ENCODE measurements around the gene RFC4. TPM values are rescaled to one million over a fixed set of nuclear protein-coding genes. Genes with fewer than 3 reads are reported as not detected.

RFC4 gene
- total and polyA plus RNA-seq, 2 experiments from 2014 or later = 73.3 to 107 TPM

GRCh38 chr3:186841620-186842019 lies 35.3 kb upstream of the RFC4 start:
- Histone ChIP-seq H3K36me3 (ENCODE audit: insufficient read depth) (no peaks in the 10 kb centered on the region), H3K9me2 (ENCODE audit: insufficient read depth) (no peaks in the 10 kb centered on the region), H4K20me1 (replicated peaks; ENCODE audit: insufficient read depth) (no peaks in the 10 kb centered on the region), H3K79me2 (replicated peaks; ENCODE audit: insufficient read depth) (no peaks in the 10 kb centered on the region), H3F3A (replicated peaks; ENCODE audit: low read depth) (0 out of 2 replicates have a peak, but pooled peaks cover 3% of the 10 kb centered on the region), H3K27me3 (ENCODE audit: insufficient read depth) (no peaks in the 10 kb centered on the region), H3K4me1 (ENCODE audit: insufficient read depth) (no peaks in the 10 kb centered on the region), H3K4me3 (no peak overlapping the region), H2AFZ (no peak overlapping the region; the same call in 1 of the 2 replicates), H3K27ac (ENCODE audit: low read depth) (no peak overlapping the region), H3K4me2 (no peak overlapping the region)
- ATAC-seq = no peak
- H3K27me3 Mint-ChIP-seq (ENCODE audit: insufficient read depth, low read depth, poor library complexity) = peaks cover 3% of the 10 kb centered on the region
- no peaks in the 10 kb centered on the region for H3K9me3 Mint-ChIP-seq
- no peak overlapping the region for H3K27ac Mint-ChIP-seq
- no peak for DNase-seq (ENCODE audit: low spot score)
- TF ChIP-seq EZH2 (IDR thresholded peaks at IDR 0.05; ENCODE audit: low read depth, unreplicated experiment) (no peak), ETS1 (IDR thresholded peaks at IDR 0.05) (no peak), STAT1 (IDR thresholded peaks at IDR 0.05; ENCODE audit: unreplicated experiment) (no peak), JUNB (IDR thresholded peaks at IDR 0.05; ENCODE audit: unreplicated experiment) (no peak), CTCF (conservative IDR thresholded peaks at IDR 0.05; ENCODE audit: low read depth in 2 of 2) (no peak)
- H3K4me1 Mint-ChIP-seq = no peaks in the 10 kb centered on the region
- no peaks in the 10 kb centered on the region for H3K36me3 Mint-ChIP-seq (ENCODE audit: low read depth)
- H3K4me3 Mint-ChIP-seq = no peak overlapping the region

- Histone ChIP-seq H3K9me2 (ENCODE audit: insufficient read depth) (no peaks in the 10 kb centered on the region), H3K4me1 (ENCODE audit: insufficient read depth) (no peaks in the 10 kb centered on the region), H3K4me2 (no peak overlapping the region), H2AFZ (no peak overlapping the region), H3K79me2 (replicated peaks; ENCODE audit: insufficient read depth) (no peaks in the 10 kb centered on the region), H3K36me3 (ENCODE audit: insufficient read depth) (no peaks in the 10 kb centered on the region), H4K20me1 (replicated peaks; ENCODE audit: insufficient read depth) (no peaks in the 10 kb centered on the region), H3F3A (replicated peaks; ENCODE audit: low read depth) (0 out of 2 replicates have a peak, but pooled peaks cover 3% of the 10 kb centered on the region), H3K27me3 (ENCODE audit: insufficient read depth) (no peaks in the 10 kb centered on the region), H3K27ac (ENCODE audit: low read depth) (no peak overlapping the region), H3K4me3 (no peak overlapping the region)
- no peak overlapping the region for H3K4me3 Mint-ChIP-seq
- H3K27me3 Mint-ChIP-seq (ENCODE audit: insufficient read depth, low read depth, poor library complexity) = peaks cover 3% of the 10 kb centered on the region
- ATAC-seq = no peak
- no peaks in the 10 kb centered on the region for H3K9me3 Mint-ChIP-seq
- no peaks in the 10 kb centered on the region for H3K36me3 Mint-ChIP-seq (ENCODE audit: low read depth)
- no peak overlapping the region for H3K27ac Mint-ChIP-seq
- no peaks in the 10 kb centered on the region for H3K4me1 Mint-ChIP-seq
- no peak for DNase-seq (ENCODE audit: low spot score)
- TF ChIP-seq NANOG (IDR thresholded peaks at IDR 0.05; ENCODE audit: borderline replicate concordance) (no peak), ZNF331 (CRISPR knock-in tag; IDR thresholded peaks at IDR 0.05; ENCODE audit: low read depth) (no peak), POLR2AphosphoS5 (IDR thresholded peaks at IDR 0.05; ENCODE audit: low read depth) (no peak), ZNF462 (CRISPR knock-in tag; IDR thresholded peaks at IDR 0.05) (no peak), CREB1 (CRISPR knock-in tag; IDR thresholded peaks at IDR 0.05; ENCODE audit: low read depth) (no peak), JUNB (IDR thresholded peaks at IDR 0.05; ENCODE audit: unreplicated experiment) (no peak)
Observed at GRCh38 chr3:186839874-186840641, 33.8 kb upstream of the RFC4 start.
